GM10266 (cell line): ENCODE results near the gene ASIC2.

Experiments used
- DNase-seq: peaks from one replicate; pipeline ENCODE4 v3.0.0; 2012; ENCODE audit errors: extremely low spot score
- CTCF ChIP-seq: IDR thresholded peaks from 2 replicates; pipeline ENCODE4 v1.5.1; 2012; ENCODE audit warnings: mild to moderate bottlenecking, low read depth; ENCODE audit not compliant: control insufficient read depth, insufficient read depth; ENCODE audit errors: missing control alignments

Gene ASIC2

GRCh38 chr17:33109336-33110072, 183.6 kb downstream of the ASIC2 start:
- no peak for DNase-seq
- no peak for TF ChIP-seq CTCF

- TF ChIP-seq CTCF, result no peak
- no peak for DNase-seq
These were observed 186.4 kb downstream of the ASIC2 start for GRCh38 chr17:33106525-33107165.

GRCh38 chr17:33105911-33106310, 187.2 kb downstream of the ASIC2 start:
- no peak for DNase-seq
- no peak for TF ChIP-seq CTCF

GRCh38 chr17:33099906-33100305, 193.2 kb downstream of the ASIC2 start:
- no peak for TF ChIP-seq CTCF
- DNase-seq, result no peak

DNA sequence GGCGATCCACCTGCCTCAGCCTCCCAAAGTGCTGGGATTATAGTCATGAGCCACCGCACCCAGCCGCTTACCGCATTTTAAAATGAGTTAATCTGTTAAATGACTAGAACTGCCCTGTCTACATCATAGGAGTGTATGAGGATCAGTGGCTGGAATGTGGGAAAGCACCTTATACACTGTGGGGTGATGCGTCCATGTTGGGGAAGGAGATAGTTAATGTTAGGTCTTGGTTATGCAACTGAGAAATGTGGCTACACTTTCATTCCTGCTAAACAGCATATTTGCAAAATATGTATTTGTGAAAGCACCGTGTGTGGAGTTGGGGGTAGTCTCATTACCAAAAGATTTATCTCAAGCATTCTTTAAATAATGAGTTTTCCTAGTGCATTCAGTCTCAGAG, 193.8 kb downstream of the ASIC2 start:
- DNase-seq, result no peak
- no peak for TF ChIP-seq CTCF

DNA sequence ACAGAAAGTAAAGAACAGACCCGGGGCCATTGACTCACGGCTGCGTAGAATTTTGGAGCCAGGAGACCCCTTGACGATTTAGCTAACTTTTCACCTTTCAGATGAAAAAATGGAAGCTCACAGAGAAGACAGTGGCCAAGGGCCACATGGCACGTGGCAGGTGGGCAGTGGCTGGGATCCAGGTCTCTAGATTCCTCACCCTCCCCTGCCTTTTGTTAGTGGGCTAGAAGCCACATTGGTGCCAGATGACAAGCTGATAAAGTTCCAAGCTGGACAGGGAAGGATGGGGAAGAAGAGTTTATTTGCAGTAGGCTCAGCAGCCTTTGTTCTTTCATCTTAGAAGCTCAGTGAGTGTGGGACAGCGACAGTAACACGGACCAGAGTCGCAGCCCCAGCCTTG, 195.7 kb downstream of the ASIC2 start:
- no peak for TF ChIP-seq CTCF
- DNase-seq, result no peak

- no peak for DNase-seq
- no peak for TF ChIP-seq CTCF
These were observed 196.9 kb downstream of the ASIC2 start for GRCh38 chr17:33096161-33096560.
